ENCODE measurements around the gene S100PBP.

S100PBP gene

GRCh38 chr1:32888677-32889420 is 71.4 kb downstream of the S100PBP start:
- no peaks in the 10 kb centered on the region for H3K79me2 ChIP-seq (ENCODE audit: insufficient read depth, low read length)
- no peak for TF ChIP-seq EZH2phosphoT487 (IDR thresholded peaks at IDR 0.05; ENCODE audit: borderline replicate concordance)
- H3K4me2 ChIP-seq (ENCODE audit: low read depth, low read length, poor library complexity, severe bottlenecking), result no peak overlapping the region
- H3K4me1 ChIP-seq (ENCODE audit: insufficient read depth, low read length, poor library complexity, severe bottlenecking), result no peaks in the 10 kb centered on the region
- H3F3A ChIP-seq (ENCODE audit: low read depth), result no peaks in the 10 kb centered on the region
- H2AFZ ChIP-seq (ENCODE audit: low read length), result no peak overlapping the region
- no peak overlapping the region for H3K9ac ChIP-seq (ENCODE audit: low read depth, low read length, poor library complexity, severe bottlenecking)
- H3K27me3 ChIP-seq (ENCODE audit: insufficient read depth, low read length, poor library complexity, severe bottlenecking), result no peaks in the 10 kb centered on the region
- H4K20me1 ChIP-seq (ENCODE audit: insufficient read depth, low read length, poor library complexity, severe bottlenecking), result no peaks in the 10 kb centered on the region
- H3K36me3 ChIP-seq (ENCODE audit: insufficient read depth, low read length), result no peaks in the 10 kb centered on the region
- no peak overlapping the region for H3K4me3 ChIP-seq (ENCODE audit: low read length, poor library complexity, severe bottlenecking)
- no peaks in the 10 kb centered on the region for H3K9me3 ChIP-seq (ENCODE audit: insufficient read depth, low read depth, low read length)
- no peaks in the 10 kb centered on the region for H3K9me2 ChIP-seq (replicated peaks; ENCODE audit: low read depth, low read length)

- Histone ChIP-seq H3K4me3 (ENCODE audit: low read length, poor library complexity, severe bottlenecking) (no peak overlapping the region), H3K79me2 (ENCODE audit: insufficient read depth, low read length) (no peaks in the 10 kb centered on the region), H3K9me3 (ENCODE audit: insufficient read depth, low read depth, low read length) (no peaks in the 10 kb centered on the region), H3K4me1 (ENCODE audit: insufficient read depth, low read length, poor library complexity, severe bottlenecking) (no peaks in the 10 kb centered on the region), H3K27me3 (ENCODE audit: insufficient read depth, low read length, poor library complexity, severe bottlenecking) (no peaks in the 10 kb centered on the region), H4K20me1 (ENCODE audit: insufficient read depth, low read length, poor library complexity, severe bottlenecking) (no peaks in the 10 kb centered on the region), H2AFZ (ENCODE audit: low read length) (no peak overlapping the region), H3K9ac (ENCODE audit: low read depth, low read length, poor library complexity, severe bottlenecking) (no peak overlapping the region), H3K4me2 (ENCODE audit: low read depth, low read length, poor library complexity, severe bottlenecking) (no peak overlapping the region), H3F3A (ENCODE audit: low read depth) (no peaks in the 10 kb centered on the region), H3K9me2 (replicated peaks; ENCODE audit: low read depth, low read length) (no peaks in the 10 kb centered on the region), H3K36me3 (ENCODE audit: insufficient read depth, low read length) (no peaks in the 10 kb centered on the region)
- TF ChIP-seq CTCF (conservative IDR thresholded peaks at IDR 0.05; ENCODE audit: low read length), result no peak
- no peak for TF ChIP-seq EZH2phosphoT487 (IDR thresholded peaks at IDR 0.05; ENCODE audit: borderline replicate concordance)
These were observed 72.4 kb downstream of the S100PBP start for GRCh38 chr1:32889731-32890278.

GRCh38 chr1:32890516-32891240 is 73.2 kb downstream of the S100PBP start:
- H2AFZ ChIP-seq (ENCODE audit: low read length), result no peak overlapping the region
- TF ChIP-seq EZH2phosphoT487 (IDR thresholded peaks at IDR 0.05; ENCODE audit: borderline replicate concordance), result no peak
- TF ChIP-seq CTCF (conservative IDR thresholded peaks at IDR 0.05; ENCODE audit: low read length), result no peak
- no peaks in the 10 kb centered on the region for H3K9me3 ChIP-seq (ENCODE audit: insufficient read depth, low read depth, low read length)
- H3F3A ChIP-seq (ENCODE audit: low read depth), result no peaks in the 10 kb centered on the region
- H4K20me1 ChIP-seq (ENCODE audit: insufficient read depth, low read length, poor library complexity, severe bottlenecking), result no peaks in the 10 kb centered on the region
- no peak overlapping the region for H3K4me3 ChIP-seq (ENCODE audit: low read length, poor library complexity, severe bottlenecking)
- no peak overlapping the region for H3K9ac ChIP-seq (ENCODE audit: low read depth, low read length, poor library complexity, severe bottlenecking)
- no peak overlapping the region for H3K4me2 ChIP-seq (ENCODE audit: low read depth, low read length, poor library complexity, severe bottlenecking)
- no peaks in the 10 kb centered on the region for H3K36me3 ChIP-seq (ENCODE audit: insufficient read depth, low read length)
- H3K4me1 ChIP-seq (ENCODE audit: insufficient read depth, low read length, poor library complexity, severe bottlenecking), result no peaks in the 10 kb centered on the region
- H3K27me3 ChIP-seq (ENCODE audit: insufficient read depth, low read length, poor library complexity, severe bottlenecking), result no peaks in the 10 kb centered on the region
- H3K79me2 ChIP-seq (ENCODE audit: insufficient read depth, low read length), result no peaks in the 10 kb centered on the region
- no peaks in the 10 kb centered on the region for H3K9me2 ChIP-seq (replicated peaks; ENCODE audit: low read depth, low read length)

All from Loucy (cell line).